Activated T-cell treated with anti-CD3 and anti-CD28 coated beads, Interleukin-2, amount 50 U/mL, for 24 hours (primary cell): ENCODE data around the gene DUSP28.

ENCODE experiments used
- DNase-seq: peaks from one replicate; pipeline ENCODE4 v3.0.0-alpha.2; 2020
- H3K27ac Mint-ChIP-seq: 2 replicates; pipeline ENCODE4 v1.8.0; 2020; ENCODE audit warnings: mild to moderate bottlenecking, mixed read lengths
- H3K27me3 Mint-ChIP-seq: 2 replicates; pipeline ENCODE4 v1.8.0; 2020; ENCODE audit warnings: mixed read lengths
- H3K36me3 Mint-ChIP-seq: 2 replicates; pipeline ENCODE4 v1.8.0; 2020; ENCODE audit warnings: low read depth, mixed read lengths
- H3K4me1 Mint-ChIP-seq: 2 replicates; pipeline ENCODE4 v1.8.0; 2020; ENCODE audit warnings: low read depth, mixed read lengths
- H3K4me3 Mint-ChIP-seq: 2 replicates; pipeline ENCODE4 v1.8.0; 2020; ENCODE audit warnings: mild to moderate bottlenecking, moderate library complexity, mixed read lengths
- H3K9me3 Mint-ChIP-seq: 2 replicates; pipeline ENCODE4 v1.8.0; 2020; ENCODE audit warnings: mixed read lengths

Gene DUSP28

DNA sequence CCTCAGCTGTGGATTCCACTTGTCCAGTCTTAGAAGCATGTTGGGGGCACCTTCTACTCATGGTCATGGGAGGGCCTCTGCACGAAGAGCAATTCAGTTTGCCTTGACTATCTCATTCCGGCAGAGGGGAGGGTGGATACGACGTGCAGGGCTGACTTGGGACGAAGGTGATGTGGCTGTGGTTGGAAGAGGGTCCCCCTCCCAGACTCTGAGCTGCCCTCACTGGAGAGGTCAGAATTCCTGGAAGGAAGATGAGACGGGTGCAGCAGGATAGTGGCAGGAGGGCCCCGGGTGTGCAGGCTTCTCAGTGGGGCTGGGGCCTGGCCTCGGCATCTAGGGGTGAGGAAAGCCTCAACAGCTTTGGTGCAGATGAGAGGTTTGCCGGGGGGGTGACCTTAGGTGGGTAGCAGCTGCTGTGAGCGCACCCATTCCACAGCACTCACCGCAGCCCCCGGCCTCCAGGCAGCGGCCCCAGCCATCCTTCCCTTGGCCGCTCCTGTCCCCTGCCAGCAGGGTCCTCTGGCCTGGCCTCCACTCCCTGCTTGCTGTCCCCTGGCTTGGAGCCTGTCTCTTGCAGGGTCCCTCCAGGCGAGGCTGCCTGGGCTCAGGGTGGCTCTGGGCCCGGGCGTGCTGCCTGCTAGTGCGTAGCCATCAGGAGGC, 11.3 kb downstream of the DUSP28 start:
- H3K4me1 Mint-ChIP-seq = peaks cover 38% of the 10 kb centered on the region
- H3K9me3 Mint-ChIP-seq = no peaks in the 10 kb centered on the region
- peak overlapping the region; percentile 77 for H3K27ac Mint-ChIP-seq
- H3K4me3 Mint-ChIP-seq = no peak overlapping the region
- DNase-seq = peak; percentile 27
- peaks cover 52% of the 10 kb centered on the region for H3K36me3 Mint-ChIP-seq
- no peaks in the 10 kb centered on the region for H3K27me3 Mint-ChIP-seq

DNA sequence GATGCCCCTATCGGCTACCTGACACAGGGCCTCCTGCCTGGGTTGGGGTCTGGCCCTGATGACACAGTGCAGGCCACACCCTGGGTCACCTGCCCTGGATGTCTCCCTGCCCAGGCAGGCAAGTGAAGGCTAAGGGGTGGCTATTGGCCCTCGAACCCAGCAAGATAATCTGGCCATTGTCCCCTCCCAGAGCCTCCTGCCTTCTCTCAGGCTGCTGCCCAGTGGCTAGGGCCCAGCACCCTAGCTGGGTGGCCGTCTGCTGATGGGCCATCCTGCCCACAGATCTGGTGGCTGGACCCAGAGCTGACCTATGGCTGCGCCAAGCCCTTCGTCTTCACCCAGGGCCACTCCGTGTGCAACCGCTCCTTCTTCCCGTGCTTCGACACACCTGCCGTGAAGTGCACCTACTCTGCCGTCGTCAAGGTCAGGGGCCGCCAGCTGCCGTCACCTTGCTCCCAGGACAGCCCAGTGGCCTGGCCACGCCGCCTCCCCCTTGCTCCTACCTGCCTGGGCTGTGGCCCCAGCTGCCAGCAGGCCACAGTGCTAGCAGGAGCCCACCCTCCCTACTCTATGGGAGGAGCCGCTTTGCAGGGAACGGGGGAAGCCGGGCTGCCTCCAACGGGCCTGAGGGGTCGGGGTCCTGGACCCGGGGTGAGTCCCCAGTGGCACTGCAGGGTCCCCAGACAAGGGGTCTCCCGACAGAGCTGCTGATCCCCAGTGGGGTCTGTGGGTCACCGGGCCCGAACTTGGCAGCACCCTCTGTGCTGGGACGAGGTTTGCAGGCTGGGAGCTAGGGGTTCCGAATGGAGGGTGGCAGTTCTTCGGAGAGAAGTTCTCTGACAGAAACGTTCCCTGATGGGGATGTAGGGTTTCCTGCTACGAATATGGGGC, 12.2 kb downstream of the DUSP28 start:
- H3K27ac Mint-ChIP-seq = peak overlapping the region; percentile 61
- H3K9me3 Mint-ChIP-seq = no peaks in the 10 kb centered on the region
- DNase-seq = peak; percentile 29
- peaks cover 57% of the 10 kb centered on the region for H3K36me3 Mint-ChIP-seq
- H3K27me3 Mint-ChIP-seq = no peaks in the 10 kb centered on the region
- no peak overlapping the region for H3K4me3 Mint-ChIP-seq
- H3K4me1 Mint-ChIP-seq = peaks cover 31% of the 10 kb centered on the region

DNA sequence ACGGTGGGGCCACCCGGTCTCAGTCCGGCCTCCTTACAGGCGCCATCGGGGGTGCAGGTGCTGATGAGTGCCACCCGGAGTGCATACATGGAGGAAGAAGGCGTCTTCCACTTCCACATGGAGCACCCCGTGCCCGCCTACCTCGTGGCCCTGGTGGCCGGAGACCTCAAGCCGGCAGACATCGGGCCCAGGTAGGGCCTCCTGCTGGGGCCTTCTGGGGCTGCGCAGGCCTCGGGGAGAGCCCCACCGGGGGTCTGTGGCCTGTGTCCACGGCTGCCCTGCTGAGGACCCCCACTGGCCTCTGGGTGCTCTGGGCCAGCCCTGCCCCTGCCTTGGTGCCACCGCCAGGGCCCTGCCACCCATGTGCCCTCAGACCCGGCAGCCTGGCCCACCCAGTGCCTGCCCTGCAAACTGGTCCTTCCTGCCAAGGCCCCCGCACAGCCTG, 12.9 kb downstream of the DUSP28 start:
- Mint-ChIP-seq H3K9me3 (no peaks in the 10 kb centered on the region), H3K4me3 (no peak overlapping the region), H3K4me1 (peaks cover 27% of the 10 kb centered on the region), H3K27me3 (no peaks in the 10 kb centered on the region), H3K27ac (no peak overlapping the region), H3K36me3 (peaks cover 57% of the 10 kb centered on the region)
- DNase-seq = no peak

DNA sequence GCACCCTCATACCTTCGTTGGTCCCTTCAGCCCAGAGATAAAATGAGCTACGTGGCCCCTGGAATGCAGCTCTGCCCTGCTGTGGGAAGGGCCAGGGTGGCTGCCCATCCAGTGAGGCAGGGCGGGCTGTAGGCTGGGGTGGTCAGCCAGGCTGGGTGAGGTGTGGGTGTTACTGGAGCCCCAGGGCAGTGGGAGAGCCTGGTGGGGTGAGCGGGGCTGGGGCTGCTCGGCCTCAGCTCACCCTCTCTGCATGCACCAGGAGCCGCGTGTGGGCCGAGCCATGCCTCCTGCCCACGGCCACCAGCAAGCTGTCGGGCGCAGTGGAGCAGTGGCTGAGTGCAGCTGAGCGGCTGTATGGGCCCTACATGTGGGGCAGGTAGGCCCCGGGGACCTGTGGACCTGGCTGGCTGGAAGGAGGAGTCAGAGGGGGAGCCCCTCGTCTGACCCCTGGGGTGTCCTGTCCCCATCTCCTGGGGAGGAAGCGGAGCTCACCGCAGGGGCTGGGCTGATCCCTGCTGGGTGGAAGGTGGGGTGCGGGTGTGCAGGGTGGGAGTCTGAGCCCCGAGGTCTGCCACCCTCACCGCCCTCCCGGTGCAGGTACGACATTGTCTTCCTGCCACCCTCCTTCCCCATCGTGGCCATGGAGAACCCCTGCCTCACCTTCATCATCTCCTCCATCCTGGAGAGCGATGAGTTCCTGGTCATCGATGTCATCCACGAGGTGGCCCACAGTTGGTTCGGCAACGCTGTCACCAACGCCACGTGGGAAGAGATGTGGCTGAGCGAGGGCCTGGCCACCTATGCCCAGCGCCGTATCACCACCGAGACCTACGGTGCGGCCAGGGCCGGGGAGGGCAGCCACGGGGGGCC, 13.6 kb downstream of the DUSP28 start:
- H3K9me3 Mint-ChIP-seq = no peaks in the 10 kb centered on the region
- no peak overlapping the region for H3K4me3 Mint-ChIP-seq
- DNase-seq = no peak
- no peaks in the 10 kb centered on the region for H3K27me3 Mint-ChIP-seq
- no peak overlapping the region for H3K27ac Mint-ChIP-seq
- H3K36me3 Mint-ChIP-seq = peaks cover 61% of the 10 kb centered on the region
- peaks cover 29% of the 10 kb centered on the region for H3K4me1 Mint-ChIP-seq

DNA sequence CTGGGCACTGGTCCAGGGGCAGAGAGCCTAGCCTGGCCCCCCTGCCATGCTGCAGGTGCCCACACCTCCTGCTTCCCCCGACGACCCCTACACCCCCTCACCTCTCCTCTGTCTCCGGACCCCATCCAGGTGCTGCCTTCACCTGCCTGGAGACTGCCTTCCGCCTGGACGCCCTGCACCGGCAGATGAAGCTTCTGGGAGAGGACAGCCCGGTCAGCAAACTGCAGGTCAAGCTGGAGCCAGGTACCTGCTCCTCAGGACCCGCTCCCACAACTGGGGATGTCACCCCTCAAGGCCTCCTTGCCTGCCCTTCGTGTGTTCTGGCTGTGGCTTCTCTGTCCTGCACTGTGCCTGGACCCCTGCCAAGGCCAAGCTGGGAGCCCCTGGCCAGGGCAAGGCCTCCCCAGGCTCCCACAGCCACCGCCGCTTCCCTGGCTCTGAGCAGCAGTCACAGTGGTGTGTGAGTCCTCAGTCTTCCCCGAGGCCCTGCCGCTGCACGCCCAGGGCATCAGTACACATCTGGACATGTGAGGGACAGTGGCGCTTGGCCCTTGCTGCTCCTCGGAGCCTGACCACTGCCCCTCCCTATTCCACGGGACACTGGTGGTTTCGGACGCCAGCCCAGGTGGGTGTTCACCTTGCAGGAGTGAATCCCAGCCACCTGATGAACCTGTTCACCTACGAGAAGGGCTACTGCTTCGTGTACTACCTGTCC, 14.4 kb downstream of the DUSP28 start:
- peaks cover 33% of the 10 kb centered on the region for H3K4me1 Mint-ChIP-seq
- peaks cover 61% of the 10 kb centered on the region for H3K36me3 Mint-ChIP-seq
- H3K27me3 Mint-ChIP-seq = no peaks in the 10 kb centered on the region
- no peaks in the 10 kb centered on the region for H3K9me3 Mint-ChIP-seq
- H3K4me3 Mint-ChIP-seq = no peak overlapping the region
- no peak for DNase-seq
- H3K27ac Mint-ChIP-seq = no peak overlapping the region

DNA sequence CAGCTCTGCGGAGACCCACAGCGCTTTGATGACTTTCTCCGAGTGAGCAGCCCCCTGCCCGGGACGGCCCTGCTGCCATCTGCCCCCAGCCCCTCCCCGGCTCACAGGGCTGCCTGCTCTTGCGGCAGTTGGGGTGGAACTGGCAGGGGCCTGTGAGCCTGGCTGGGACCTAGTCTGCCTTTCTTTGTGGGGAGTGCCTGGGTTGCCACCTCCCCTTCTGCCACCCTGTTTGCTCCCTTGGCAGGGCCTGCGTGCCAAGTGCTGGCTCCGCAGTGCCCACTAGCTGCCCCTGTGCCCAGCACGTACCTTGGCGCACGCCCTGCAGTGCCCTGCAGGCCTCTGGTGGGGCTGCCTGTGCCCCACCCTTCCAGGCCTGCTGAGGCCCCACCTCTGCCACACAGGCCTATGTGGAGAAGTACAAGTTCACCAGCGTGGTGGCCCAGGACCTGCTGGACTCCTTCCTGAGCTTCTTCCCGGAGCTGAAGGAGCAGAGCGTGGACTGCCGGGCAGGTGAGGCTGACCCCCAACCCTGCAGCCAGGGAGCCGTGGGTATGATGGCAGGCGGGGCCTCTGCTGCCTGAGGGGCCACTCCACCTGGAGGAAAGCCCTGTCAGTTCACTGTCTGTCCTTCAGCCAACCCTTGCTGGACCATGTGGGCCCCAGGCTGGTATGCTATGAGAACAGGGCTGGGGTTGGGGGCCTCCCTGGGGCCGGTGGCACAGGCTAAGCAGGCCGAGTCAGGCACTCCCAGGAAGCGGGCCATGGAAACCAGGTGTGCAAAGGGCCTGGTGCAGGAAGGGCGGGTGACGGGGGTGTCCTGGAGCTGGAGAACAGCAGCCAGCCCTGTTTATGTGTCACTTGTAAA, 15.2 kb downstream of the DUSP28 start:
- DNase-seq = no peak
- Mint-ChIP-seq H3K9me3 (no peaks in the 10 kb centered on the region), H3K27me3 (no peaks in the 10 kb centered on the region), H3K36me3 (peaks cover 68% of the 10 kb centered on the region), H3K4me1 (peaks cover 33% of the 10 kb centered on the region), H3K27ac (peak overlapping the region; percentile 59), H3K4me3 (no peak overlapping the region)

DNA sequence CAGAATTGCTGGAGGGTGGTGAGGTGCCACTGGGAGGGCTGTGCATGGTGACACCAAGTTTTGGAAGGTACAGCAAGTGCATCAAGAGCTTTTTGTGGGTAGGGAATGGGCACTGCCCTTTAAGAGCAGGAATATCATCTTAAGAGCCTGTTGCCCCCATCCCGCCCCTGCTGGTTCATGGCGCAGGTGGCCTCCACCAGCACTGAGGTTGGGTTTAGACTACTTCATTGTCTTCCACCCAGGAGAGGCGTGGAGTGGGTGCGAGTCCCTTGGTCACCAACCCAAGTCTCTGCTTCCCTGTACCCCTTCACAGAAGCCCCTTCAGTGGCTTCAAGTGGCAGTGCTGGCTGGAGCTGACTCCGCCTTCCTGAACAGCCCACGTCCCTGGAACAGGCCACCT, 15.9 kb downstream of the DUSP28 start:
- no peak overlapping the region for H3K4me3 Mint-ChIP-seq
- peak overlapping the region; percentile 59 for H3K27ac Mint-ChIP-seq
- peaks cover 31% of the 10 kb centered on the region for H3K4me1 Mint-ChIP-seq
- peaks cover 69% of the 10 kb centered on the region for H3K36me3 Mint-ChIP-seq
- no peaks in the 10 kb centered on the region for H3K9me3 Mint-ChIP-seq
- H3K27me3 Mint-ChIP-seq = no peaks in the 10 kb centered on the region
- no peak for DNase-seq

DNA sequence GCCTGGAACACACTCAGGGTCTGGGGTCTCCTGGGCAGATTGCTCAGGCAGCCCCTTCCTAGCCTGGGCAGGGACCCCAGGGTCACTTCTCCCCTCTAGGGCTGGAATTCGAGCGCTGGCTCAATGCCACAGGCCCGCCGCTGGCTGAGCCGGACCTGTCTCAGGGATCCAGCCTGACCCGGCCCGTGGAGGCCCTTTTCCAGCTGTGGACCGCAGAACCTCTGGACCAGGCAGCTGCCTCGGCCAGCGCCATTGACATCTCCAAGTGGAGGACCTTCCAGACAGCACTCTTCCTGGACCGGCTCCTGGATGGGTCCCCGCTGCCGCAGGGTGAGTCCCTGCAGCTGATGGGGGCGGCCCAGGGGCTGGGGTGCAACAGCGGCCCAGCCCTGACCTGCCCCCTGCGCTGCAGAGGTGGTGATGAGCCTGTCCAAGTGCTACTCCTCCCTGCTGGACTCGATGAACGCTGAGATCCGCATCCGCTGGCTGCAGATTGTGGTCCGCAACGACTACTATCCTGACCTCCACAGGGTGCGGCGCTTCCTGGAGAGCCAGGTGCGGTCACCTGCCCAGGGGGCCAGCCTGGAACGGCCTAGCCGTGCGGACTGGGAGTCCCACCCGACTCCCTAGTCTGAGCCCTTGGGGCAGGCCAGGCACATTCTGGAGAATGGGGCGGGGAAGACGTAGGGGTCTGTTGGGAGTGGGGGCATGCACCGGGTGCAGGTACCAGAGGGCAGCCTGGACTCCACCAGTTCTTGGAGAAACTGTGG, 16.5 kb downstream of the DUSP28 start:
- Mint-ChIP-seq H3K36me3 (peaks cover 71% of the 10 kb centered on the region), H3K4me3 (no peak overlapping the region), H3K9me3 (no peaks in the 10 kb centered on the region), H3K4me1 (peaks cover 26% of the 10 kb centered on the region), H3K27ac (no peak overlapping the region), H3K27me3 (no peaks in the 10 kb centered on the region)
- no peak for DNase-seq

DNA sequence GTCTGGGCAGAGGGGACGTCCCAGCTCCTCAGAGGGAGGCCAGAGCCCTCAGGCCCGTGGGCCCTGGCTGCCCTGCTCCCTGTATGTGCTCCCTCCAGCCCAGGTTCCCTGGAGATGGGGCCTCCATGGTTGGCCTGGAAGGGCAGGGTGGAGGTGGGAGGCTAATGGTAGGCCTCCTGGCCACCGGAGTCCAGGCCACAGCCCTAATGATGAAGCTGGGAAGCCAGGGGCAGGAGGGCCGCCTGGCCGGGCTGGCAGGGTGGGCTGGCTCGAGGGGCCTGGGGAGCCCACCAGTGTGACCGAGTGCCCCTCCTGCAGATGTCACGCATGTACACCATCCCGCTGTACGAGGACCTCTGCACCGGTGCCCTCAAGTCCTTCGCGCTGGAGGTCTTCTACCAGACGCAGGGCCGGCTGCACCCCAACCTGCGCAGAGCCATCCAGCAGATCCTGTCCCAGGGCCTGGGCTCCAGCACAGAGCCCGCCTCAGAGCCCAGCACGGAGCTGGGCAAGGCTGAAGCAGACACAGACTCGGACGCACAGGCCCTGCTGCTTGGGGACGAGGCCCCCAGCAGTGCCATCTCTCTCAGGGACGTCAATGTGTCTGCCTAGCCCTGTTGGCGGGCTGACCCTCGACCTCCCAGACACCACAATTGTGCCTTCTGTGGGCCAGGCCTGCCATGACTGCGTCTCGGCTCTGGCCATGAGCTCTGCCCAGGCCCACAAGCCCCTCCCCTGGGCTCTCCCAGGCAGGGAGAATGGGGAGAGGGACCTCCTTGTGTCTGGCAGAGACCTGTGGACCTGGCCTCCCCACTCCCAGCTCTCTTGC, 17.3 kb downstream of the DUSP28 start:
- no peak for DNase-seq
- peaks cover 29% of the 10 kb centered on the region for H3K4me1 Mint-ChIP-seq
- no peak overlapping the region for H3K27ac Mint-ChIP-seq
- H3K4me3 Mint-ChIP-seq = no peak overlapping the region
- no peaks in the 10 kb centered on the region for H3K27me3 Mint-ChIP-seq
- no peaks in the 10 kb centered on the region for H3K9me3 Mint-ChIP-seq
- peaks cover 71% of the 10 kb centered on the region for H3K36me3 Mint-ChIP-seq

DNA sequence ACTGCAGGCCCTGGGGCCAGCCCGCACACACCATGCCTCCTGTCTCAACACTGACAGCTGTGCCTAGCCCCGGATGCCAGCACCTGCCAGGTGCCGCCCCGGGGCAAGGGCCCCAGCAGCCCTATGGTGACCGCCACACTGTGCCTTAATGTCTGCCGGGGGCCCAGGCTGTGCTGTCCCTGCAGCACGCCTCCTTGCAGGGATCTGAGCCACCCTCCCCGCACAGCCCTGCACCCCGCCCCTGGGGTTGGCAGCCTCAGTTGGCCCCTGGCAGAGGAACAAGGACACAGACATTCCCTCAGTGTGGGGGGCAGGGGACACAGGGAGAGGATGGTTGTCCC, 17.9 kb downstream of the DUSP28 start:
- no peak for DNase-seq
- H3K36me3 Mint-ChIP-seq = peaks cover 69% of the 10 kb centered on the region
- no peaks in the 10 kb centered on the region for H3K27me3 Mint-ChIP-seq

DNA sequence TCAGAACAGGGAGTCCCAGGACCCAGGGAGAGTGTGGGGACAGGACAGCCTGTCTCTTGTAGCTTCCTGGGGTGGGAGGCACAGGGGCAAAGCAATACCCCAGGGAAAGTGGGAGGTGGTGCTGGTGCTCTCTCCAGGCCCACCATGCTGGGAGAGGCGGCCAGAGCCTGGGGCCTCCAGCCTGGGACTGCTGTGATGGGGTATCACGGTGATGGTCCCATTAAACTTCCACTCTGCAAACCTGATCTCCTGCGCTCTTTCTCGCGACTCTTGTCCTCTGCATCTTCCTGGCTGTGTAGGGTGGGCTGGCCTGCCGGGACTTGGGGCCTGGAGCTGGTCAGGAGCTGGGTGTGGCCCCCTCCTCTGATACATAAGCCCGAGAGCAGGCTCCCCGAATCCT, 18.3 kb downstream of the DUSP28 start:
- Mint-ChIP-seq H3K9me3 (no peaks in the 10 kb centered on the region), H3K4me1 (peaks cover 37% of the 10 kb centered on the region), H3K27me3 (no peaks in the 10 kb centered on the region), H3K4me3 (no peak overlapping the region), H3K36me3 (peaks cover 68% of the 10 kb centered on the region), H3K27ac (peak overlapping the region; percentile 87)
- no peak for DNase-seq

More for the DNA sequence above, 17.9 kb downstream of the DUSP28 start:
- Mint-ChIP-seq H3K27ac (peak overlapping the region; percentile 14), H3K4me3 (no peak overlapping the region), H3K4me1 (peaks cover 34% of the 10 kb centered on the region), H3K9me3 (no peaks in the 10 kb centered on the region)

DNA sequence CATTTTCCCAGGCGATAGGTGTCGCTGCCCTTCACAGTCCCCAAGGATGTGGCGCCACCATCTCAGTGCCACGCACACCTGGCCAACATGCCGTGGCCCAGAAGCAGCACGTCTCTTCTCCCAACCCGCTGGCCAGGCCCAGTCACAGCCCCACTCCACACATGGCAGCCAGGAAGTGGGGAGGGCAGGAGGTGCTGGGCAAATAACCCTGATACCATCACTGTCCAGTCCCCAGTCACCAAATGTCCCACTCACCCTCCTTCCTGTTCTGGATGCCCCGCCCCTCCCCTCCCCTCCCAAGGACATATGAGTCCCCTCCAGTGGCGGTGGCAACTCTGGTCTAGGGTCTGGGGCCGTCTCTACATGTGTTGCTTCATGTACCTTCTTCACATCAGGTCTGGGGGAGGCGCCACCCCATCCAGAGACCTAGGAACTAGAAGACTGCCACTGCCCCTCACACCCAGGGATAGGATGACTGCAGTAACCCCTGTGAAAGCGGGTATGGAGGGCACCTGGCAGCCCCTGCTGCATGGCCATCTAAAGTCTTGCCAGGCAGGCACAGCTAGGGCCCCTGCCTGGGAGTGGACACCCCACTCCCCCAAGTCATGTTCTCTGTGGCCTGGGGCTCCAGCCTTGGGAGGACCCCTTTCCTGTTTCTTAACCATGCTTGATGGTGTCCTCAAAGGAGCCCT, 19.1 kb downstream of the DUSP28 start:
- no peak for DNase-seq
- Mint-ChIP-seq H3K4me1 (peaks cover 40% of the 10 kb centered on the region), H3K9me3 (no peaks in the 10 kb centered on the region), H3K36me3 (peaks cover 69% of the 10 kb centered on the region), H3K27ac (peak overlapping the region; percentile 87), H3K27me3 (no peaks in the 10 kb centered on the region), H3K4me3 (no peak overlapping the region)
